ENCODE measurements around the gene NARF. TPM values are rescaled to one million over a fixed set of nuclear protein-coding genes. Genes with fewer than 3 reads are reported as not detected.

NARF gene
- total RNA-seq, 2 experiments from 2014 or later, result 63.9 to 65.4 TPM

DNA sequence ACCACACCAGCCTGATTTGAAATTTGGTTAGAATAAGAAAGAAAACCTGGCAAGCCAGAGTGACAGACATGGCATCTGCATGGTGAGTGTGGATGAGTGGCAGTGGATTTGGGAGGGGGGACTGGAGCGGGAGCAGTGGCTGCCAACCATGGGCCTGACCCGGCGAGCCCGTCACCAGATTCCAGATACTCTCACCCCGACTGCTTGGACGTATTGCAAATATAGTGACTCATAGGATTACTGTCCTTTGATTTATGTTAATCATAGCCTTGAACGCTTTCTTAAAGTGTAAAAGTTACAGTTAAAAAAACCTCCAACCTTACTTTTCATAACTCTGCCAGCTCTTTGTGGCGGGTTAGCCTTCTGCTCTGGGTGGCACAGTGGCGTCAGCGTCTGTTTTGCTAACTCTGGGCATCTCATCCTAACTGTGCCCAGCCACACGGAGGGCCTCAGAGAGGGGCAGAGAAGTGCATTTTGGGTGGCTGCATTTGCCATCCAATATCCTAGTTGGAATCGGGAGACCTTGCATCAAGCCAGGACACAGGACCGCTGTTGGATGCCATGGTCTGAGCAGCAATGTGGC, 34.2 kb downstream of the NARF start:
- H3K4me1 Mint-ChIP-seq (ENCODE audit: low read depth), result peaks cover 10% of the 10 kb centered on the region
- TF ChIP-seq, protein P1, sequence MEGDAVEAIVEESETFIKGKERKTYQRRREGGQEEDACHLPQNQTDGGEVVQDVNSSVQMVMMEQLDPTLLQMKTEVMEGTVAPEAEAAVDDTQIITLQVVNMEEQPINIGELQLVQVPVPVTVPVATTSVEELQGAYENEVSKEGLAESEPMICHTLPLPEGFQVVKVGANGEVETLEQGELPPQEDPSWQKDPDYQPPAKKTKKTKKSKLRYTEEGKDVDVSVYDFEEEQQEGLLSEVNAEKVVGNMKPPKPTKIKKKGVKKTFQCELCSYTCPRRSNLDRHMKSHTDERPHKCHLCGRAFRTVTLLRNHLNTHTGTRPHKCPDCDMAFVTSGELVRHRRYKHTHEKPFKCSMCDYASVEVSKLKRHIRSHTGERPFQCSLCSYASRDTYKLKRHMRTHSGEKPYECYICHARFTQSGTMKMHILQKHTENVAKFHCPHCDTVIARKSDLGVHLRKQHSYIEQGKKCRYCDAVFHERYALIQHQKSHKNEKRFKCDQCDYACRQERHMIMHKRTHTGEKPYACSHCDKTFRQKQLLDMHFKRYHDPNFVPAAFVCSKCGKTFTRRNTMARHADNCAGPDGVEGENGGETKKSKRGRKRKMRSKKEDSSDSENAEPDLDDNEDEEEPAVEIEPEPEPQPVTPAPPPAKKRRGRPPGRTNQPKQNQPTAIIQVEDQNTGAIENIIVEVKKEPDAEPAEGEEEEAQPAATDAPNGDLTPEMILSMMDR (IDR thresholded peaks at IDR 0.05), result no peak
- POLR2A ChIA-PET, result interaction anchor here (1.0 kb wide), 1 partner anchor 13 kb away, joined by 4 read pairs; no protein-coding TSS in a partner anchor
- H3K36me3 Mint-ChIP-seq (ENCODE audit: low read depth), result no peaks in the 10 kb centered on the region
- no peak for DNase-seq
- intact Hi-C loops (cut with micrococcal nuclease), result loop anchor here (10.0 kb wide), 1 partner anchor 62 kb away; no protein-coding TSS in a partner anchor
- no peaks in the 10 kb centered on the region for H3K27me3 Mint-ChIP-seq
- H3K27ac Mint-ChIP-seq, result no peak overlapping the region
- no peaks in the 10 kb centered on the region for H3K9me3 Mint-ChIP-seq
- CTCF ChIA-PET, result interaction anchor here (0.7 to 1.1 kb wide), 3 partner anchors 35 to 462 kb away, joined by 3 read pairs; no protein-coding TSS in a partner anchor
- H3K4me3 Mint-ChIP-seq, result no peak overlapping the region
- no peak for ATAC-seq

DNA sequence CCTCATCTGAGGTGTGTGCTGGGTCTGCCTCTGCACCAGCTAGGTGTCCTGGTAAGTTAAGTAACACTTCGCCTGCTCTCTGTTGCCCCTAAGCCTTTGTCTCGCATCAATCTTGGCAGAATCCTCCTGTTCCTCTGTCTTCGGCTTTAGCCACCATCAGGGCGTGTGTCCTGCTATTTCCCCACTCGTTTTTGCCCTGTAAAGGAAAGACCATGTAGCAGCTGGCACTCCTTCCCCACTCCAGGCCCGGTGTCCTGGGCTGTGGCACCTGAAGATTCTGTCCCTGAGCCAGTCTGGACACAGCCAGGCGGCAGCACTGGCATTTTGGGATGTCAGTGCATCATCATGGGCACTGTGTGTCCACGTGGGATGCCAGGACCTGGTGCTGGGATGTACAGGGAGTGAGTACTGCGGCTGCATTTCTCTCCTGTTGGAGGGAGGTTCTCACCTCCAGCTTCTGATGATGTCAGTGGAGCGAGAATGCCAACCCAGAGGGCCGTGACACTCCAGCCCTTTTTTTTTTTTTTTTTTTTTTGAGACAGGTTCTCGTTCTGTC, 34.8 kb downstream of the NARF start:
- no peak for DNase-seq
- CTCF ChIA-PET, result interaction anchor here (1.0 to 1.2 kb wide), 3 partner anchors 10 to 463 kb away, joined by 3 read pairs; no protein-coding TSS in a partner anchor
- H3K27me3 Mint-ChIP-seq, result no peaks in the 10 kb centered on the region
- H3K4me3 Mint-ChIP-seq, result no peak overlapping the region
- H3K36me3 Mint-ChIP-seq (ENCODE audit: low read depth), result no peaks in the 10 kb centered on the region
- H3K4me1 Mint-ChIP-seq (ENCODE audit: low read depth), result peaks cover 14% of the 10 kb centered on the region
- TF ChIP-seq, protein P1 (IDR thresholded peaks at IDR 0.05), result no peak
- intact Hi-C loops (cut with micrococcal nuclease), result loop anchor here (10.0 kb wide), 1 partner anchor 61 kb away; no protein-coding TSS in a partner anchor
- no peak overlapping the region for H3K27ac Mint-ChIP-seq
- POLR2A ChIA-PET, result interaction anchor here (0.5 to 0.8 kb wide), 2 partner anchors 29 to 99 kb away, joined by 3 read pairs; no protein-coding TSS in a partner anchor
- no peak for ATAC-seq
- no peaks in the 10 kb centered on the region for H3K9me3 Mint-ChIP-seq

DNA sequence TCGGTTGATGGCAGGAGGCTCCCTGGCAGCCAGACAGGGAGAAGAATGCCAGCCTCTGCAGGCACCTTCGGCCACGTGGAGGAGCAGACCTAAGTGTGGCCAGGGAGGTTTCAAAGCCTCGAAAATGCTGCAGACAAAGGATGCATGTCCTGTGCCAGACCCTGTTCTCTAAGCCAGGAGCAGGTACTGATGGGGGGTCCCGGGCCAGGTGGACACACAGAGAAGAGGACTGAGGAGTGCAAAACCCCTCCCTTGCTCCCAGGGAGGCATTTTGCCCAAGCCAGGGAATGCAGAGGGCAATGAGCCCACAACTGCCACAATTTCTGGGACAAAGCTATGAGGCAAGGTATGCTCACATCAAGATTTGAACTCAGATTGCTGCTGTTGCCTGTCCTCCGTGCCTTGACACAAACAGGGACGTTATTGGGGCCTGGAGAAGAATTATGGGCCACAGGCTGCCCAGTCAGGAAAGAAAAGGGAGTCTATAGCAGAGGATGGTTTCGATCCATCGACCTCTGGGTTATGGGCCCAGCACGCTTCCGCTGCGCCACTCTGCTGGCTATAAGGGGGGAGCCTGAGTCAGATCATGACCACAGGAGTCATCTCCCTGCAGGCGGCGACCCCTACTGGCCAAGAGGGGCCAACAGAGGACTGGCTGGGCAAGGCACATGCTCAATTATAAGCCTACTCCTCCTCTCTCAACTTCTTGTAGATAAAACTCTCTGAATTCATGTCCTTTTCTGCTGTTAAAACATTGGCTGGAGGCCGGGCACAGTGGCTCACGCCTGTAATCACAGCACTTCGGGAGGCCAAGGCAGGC, 35.9 kb downstream of the NARF start:
- POLR2A ChIA-PET, result interaction anchor here (0.6 to 3.9 kb wide), 2 partner anchors 12 to 25 kb away, joined by 3 to 32 read pairs; partner anchors contain the start of gene FOXK2
- Mint-ChIP-seq H3K9me3 (no peaks in the 10 kb centered on the region), H3K36me3 (ENCODE audit: low read depth) (no peaks in the 10 kb centered on the region), H3K27ac (peak overlapping the region; percentile 85), H3K27me3 (no peaks in the 10 kb centered on the region), H3K4me3 (peak overlapping the region; percentile 72), H3K4me1 (ENCODE audit: low read depth) (peaks cover 18% of the 10 kb centered on the region)
- TF ChIP-seq, protein P1 (IDR thresholded peaks at IDR 0.05), result peak; percentile 91
- CTCF ChIA-PET, result interaction anchor here (1.0 to 1.8 kb wide), 5 partner anchors 8 to 80 kb away, joined by 3 to 6 read pairs (median 3); no protein-coding TSS in a partner anchor
- intact Hi-C loops (cut with micrococcal nuclease), result loop anchor here (10.0 kb wide), 1 partner anchor 60 kb away; no protein-coding TSS in a partner anchor
- ATAC-seq (peak; percentile 84), DNase-seq (peak; percentile 93)

DNA sequence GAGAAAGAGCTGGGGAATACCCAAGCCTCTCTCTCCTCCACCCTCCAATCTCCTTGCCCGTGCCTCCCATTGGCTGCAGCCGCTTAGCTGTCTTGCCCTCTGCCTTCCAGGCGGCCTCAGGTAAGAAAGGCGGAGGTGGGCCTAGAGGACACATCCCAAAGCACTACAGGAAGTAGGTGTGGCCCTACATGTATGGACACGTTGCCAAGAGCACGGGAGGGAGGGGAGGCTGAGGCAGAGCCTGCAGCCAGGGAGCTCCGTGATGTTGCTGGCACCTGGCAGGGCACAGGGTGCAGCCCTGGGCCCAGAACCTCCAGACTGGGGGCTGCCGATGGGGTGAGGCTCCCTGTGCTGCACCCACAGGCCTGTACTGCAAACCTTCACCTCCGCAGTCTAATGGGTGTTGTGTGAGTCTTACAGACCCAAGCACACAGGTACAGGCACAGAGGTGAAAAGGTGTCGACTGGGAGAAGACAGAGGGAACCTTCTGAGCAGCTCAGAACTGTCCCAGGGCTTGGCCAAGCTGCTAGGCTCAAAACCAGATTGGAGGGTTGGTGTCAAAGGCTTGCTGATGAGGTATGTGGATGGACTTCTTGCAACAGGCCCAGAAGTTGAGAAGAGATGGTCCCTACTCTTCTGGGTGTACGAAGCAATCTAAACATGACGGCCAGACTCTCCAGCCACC, 37.4 kb downstream of the NARF start:
- peak overlapping the region; percentile 38 for H3K27ac Mint-ChIP-seq

More for the DNA sequence above, 37.4 kb downstream of the NARF start:
- Mint-ChIP-seq H3K36me3 (ENCODE audit: low read depth) (no peaks in the 10 kb centered on the region), H3K9me3 (no peaks in the 10 kb centered on the region), H3K27me3 (no peaks in the 10 kb centered on the region), H3K4me1 (ENCODE audit: low read depth) (peaks cover 18% of the 10 kb centered on the region), H3K4me3 (peak overlapping the region; percentile 62)
- intact Hi-C loops (cut with micrococcal nuclease), result loop anchor here (10.0 kb wide), 1 partner anchor 59 kb away; no protein-coding TSS in a partner anchor
- POLR2A ChIA-PET, result interaction anchor here (0.9 to 3.9 kb wide), 3 partner anchors 24 to 199 kb away, joined by 3 to 32 read pairs (median 7); partner anchors contain the start of gene FOXK2
- ATAC-seq (no peak), DNase-seq (peak; percentile 15)
- TF ChIP-seq, protein P1 (IDR thresholded peaks at IDR 0.05), result no peak
- CTCF ChIA-PET, result interaction anchor here (1.5 to 1.8 kb wide), 2 partner anchors 55 to 82 kb away, joined by 3 to 6 read pairs; no protein-coding TSS in a partner anchor

All from activated CD8-positive, alpha-beta T cell treated with anti-CD3 and anti-CD28 coated beads for 36 hours (primary cell).